HG03064 (cell line): Measurements from ENCODE around the gene CTNNAL1.

ENCODE experiments used
- ATAC-seq: cut with Tn5 transposase; IDR thresholded peaks from one replicate; pipeline ENCODE4 v1.9.1; 2021; ENCODE audit warnings: low read depth; ENCODE audit not compliant: unreplicated experiment

The CTNNAL1 gene

GRCh38 chr9:108894225-108894997, 118.9 kb downstream of the CTNNAL1 start:
- no peak for ATAC-seq
